GM12873 (cell line): ENCODE results near the gene NFIB.

ENCODE experiments used
- TF ChIP-seq, protein P1 (sequence below): IDR thresholded peaks from 2 replicates; pipeline ENCODE4 v1.5.1; 2012; ENCODE audit warnings: low read depth, mild to moderate bottlenecking, moderate library complexity, low read length, control low read depth; ENCODE audit not compliant: insufficient read depth; ENCODE audit errors: missing control alignments

NFIB gene

DNA sequence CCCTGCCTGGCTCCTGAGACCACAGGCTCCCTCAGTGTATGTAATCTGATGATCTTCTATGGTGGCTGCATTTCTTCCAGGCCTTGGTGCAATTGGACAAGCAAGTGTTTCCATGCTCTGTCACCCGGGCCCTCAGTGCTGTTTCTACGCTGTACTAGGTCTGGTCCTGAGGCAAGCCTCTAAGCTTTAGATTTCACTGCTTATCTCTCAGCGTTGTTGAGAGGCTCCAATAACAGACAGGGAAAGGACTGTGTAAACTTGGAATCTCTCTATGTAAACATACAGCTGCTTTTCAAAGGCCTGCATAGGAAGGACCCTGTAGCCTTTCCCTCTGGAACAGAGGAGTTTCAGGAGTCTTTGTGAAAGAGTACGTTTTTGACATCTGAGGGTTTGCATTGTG is 38.6 kb upstream of the NFIB start:
- TF ChIP-seq, protein P1, sequence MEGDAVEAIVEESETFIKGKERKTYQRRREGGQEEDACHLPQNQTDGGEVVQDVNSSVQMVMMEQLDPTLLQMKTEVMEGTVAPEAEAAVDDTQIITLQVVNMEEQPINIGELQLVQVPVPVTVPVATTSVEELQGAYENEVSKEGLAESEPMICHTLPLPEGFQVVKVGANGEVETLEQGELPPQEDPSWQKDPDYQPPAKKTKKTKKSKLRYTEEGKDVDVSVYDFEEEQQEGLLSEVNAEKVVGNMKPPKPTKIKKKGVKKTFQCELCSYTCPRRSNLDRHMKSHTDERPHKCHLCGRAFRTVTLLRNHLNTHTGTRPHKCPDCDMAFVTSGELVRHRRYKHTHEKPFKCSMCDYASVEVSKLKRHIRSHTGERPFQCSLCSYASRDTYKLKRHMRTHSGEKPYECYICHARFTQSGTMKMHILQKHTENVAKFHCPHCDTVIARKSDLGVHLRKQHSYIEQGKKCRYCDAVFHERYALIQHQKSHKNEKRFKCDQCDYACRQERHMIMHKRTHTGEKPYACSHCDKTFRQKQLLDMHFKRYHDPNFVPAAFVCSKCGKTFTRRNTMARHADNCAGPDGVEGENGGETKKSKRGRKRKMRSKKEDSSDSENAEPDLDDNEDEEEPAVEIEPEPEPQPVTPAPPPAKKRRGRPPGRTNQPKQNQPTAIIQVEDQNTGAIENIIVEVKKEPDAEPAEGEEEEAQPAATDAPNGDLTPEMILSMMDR: no peak

DNA sequence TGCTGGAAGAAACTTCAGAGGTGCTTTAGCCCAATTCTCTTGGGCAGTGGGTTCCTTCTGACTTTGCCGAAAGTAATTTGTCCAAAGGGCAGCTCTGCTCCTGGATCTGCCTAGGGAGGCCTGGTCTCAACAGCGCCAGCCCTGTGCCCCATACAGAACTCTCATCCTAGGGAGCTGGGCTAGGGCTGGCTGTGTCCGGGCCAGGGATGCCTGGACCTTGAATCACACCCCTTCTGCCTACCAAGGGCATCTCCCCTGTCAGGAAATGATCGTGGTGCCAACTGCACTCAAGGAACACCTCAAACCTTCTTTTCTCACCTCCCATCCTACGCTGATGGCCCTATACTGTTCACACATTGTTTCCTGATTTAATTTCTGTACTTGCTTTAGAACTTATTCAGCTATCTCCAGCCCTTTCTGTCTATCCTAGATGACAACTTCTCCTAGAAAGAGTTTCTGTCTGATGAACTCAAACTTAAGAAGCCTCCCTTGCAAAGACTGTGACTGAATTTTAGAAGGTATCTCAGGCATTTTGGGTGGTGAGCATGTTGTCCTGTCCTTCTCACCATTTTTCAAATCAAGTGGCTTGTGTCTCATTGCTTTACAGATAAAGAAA is 37.4 kb upstream of the NFIB start:
- TF ChIP-seq, protein P1: no peak

- TF ChIP-seq, protein P1: no peak
Observed at GRCh38 chr9:14350754-14351153, 36.8 kb upstream of the NFIB start.

- TF ChIP-seq, protein P1: no peak
Observed at GRCh38 chr9:14350349-14350728, 36.4 kb upstream of the NFIB start.

- TF ChIP-seq, protein P1: no peak
Observed at GRCh38 chr9:14349447-14350348, 35.8 kb upstream of the NFIB start.

DNA sequence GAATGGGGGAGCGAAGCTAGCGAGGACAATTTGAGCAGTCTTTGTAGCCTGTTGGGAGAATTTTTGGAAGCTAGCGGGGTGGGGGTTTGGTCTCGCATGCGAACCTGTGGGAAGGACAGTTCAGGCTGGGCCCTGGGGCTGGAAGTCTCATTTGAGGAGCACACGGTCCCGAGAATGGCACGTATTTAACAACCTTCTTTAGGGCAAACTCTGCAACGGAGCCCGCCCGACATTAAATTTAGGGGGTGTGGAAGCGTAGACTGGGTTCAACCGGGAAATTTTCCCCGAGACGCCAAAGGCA is 35.2 kb upstream of the NFIB start:
- TF ChIP-seq, protein P1: no peak

GRCh38 chr9:14348373-14349145 is 34.6 kb upstream of the NFIB start:
- TF ChIP-seq, protein P1: no peak
